ENCODE results near the gene ABCC5.

ABCC5 gene

GRCh38 chr3:183907176-183907575 is 110.5 kb downstream of the ABCC5 start:
- no peak for DNase-seq (ENCODE audit: low read depth)
- no peak for TF ChIP-seq POLR2A (IDR thresholded peaks at IDR 0.05; ENCODE audit: extremely low read depth, insufficient read length)
- H3K4me3 ChIP-seq (ENCODE audit: low read depth, low read length): no peak overlapping the region

GRCh38 chr3:183906234-183906921 is 111.3 kb downstream of the ABCC5 start:
- no peak for DNase-seq (ENCODE audit: low read depth)
- no peak overlapping the region for H3K4me3 ChIP-seq (ENCODE audit: low read depth, low read length)
- TF ChIP-seq MYC (IDR thresholded peaks at IDR 0.05; ENCODE audit: low read depth, low read length) (no peak), CTCF (IDR thresholded peaks at IDR 0.05; ENCODE audit: low read depth, low read length) (no peak), POLR2A (IDR thresholded peaks at IDR 0.05; ENCODE audit: extremely low read depth, insufficient read length) (no peak), MAX (IDR thresholded peaks at IDR 0.05; ENCODE audit: low read depth, low read length) (no peak)

GRCh38 chr3:183904833-183905780 is 112.6 kb downstream of the ABCC5 start:
- no peak overlapping the region for H3K4me3 ChIP-seq (ENCODE audit: low read depth, low read length)
- no peak for TF ChIP-seq POLR2A (IDR thresholded peaks at IDR 0.05; ENCODE audit: extremely low read depth, insufficient read length)
- TF ChIP-seq MAX (IDR thresholded peaks at IDR 0.05; ENCODE audit: low read depth, low read length): no peak
- DNase-seq (ENCODE audit: low read depth): no peak

- H3K4me3 ChIP-seq (ENCODE audit: low read depth, low read length): no peak overlapping the region
- DNase-seq (ENCODE audit: low read depth): no peak
- TF ChIP-seq MYC (IDR thresholded peaks at IDR 0.05; ENCODE audit: low read depth, low read length) (no peak), MAX (IDR thresholded peaks at IDR 0.05; ENCODE audit: low read depth, low read length) (no peak), POLR2A (IDR thresholded peaks at IDR 0.05; ENCODE audit: extremely low read depth, insufficient read length) (no peak), CTCF (IDR thresholded peaks at IDR 0.05; ENCODE audit: low read depth, low read length) (no peak)
Measured at GRCh38 chr3:183898028-183898431, 119.7 kb downstream of the ABCC5 start.

GRCh38 chr3:183897606-183898005 is 120.1 kb downstream of the ABCC5 start:
- TF ChIP-seq MYC (IDR thresholded peaks at IDR 0.05; ENCODE audit: low read depth, low read length) (no peak), CTCF (IDR thresholded peaks at IDR 0.05; ENCODE audit: low read depth, low read length) (no peak)
- no peak for DNase-seq (ENCODE audit: low read depth)
- H3K4me3 ChIP-seq (ENCODE audit: low read depth, low read length): no peak overlapping the region

GRCh38 chr3:183896610-183897009 is 121.1 kb downstream of the ABCC5 start:
- TF ChIP-seq MAX (IDR thresholded peaks at IDR 0.05; ENCODE audit: low read depth, low read length): no peak
- DNase-seq (ENCODE audit: low read depth): no peak
- H3K4me3 ChIP-seq (ENCODE audit: low read depth, low read length): no peak overlapping the region

GRCh38 chr3:183896184-183896583 is 121.5 kb downstream of the ABCC5 start:
- no peak for TF ChIP-seq CTCF (IDR thresholded peaks at IDR 0.05; ENCODE audit: low read depth, low read length)
- no peak for DNase-seq (ENCODE audit: low read depth)

More at GRCh38 chr3:183896184-183896583, 121.5 kb downstream of the ABCC5 start:
- H3K4me3 ChIP-seq (ENCODE audit: low read depth, low read length): no peak overlapping the region

All from NB4 (cell line).